AG04449 (cell line): Measurements from ENCODE around the gene IFRD2.
A peak's percentile ranks its signal among the peaks of the same experiment; 100 is the strongest.

ENCODE experiments used
- CTCF ChIA-PET: fragments of 350-600 bp; formaldehyde crosslinking; extraction: SDS; loops from one replicate; lab custom pipeline; 2021; ENCODE audit warnings: antibody characterized with exemption; lab: Yijun Ruan, JAX
- POLR2A ChIA-PET: fragments of 400-600, 350-600 bp; formaldehyde crosslinking; extraction: SDS; loops from one replicate; lab custom pipeline; 2020; ENCODE audit warnings: antibody characterized with exemption, inconsistent platforms; lab: Yijun Ruan, JAX
- DNase-seq: peaks from one replicate; pipeline ENCODE4 v3.0.0-alpha.2; 2010; ENCODE audit warnings: low read depth, low spot score
- H3K4me3 ChIP-seq: 2 replicates; pipeline ENCODE4 v1.5.1; 2011; ENCODE audit warnings: low read depth, mild to moderate bottlenecking, control low read depth, low read length
- TF ChIP-seq, protein P1 (sequence below): IDR thresholded peaks from one replicate; pipeline ENCODE4 v1.5.1; 2011; ENCODE audit warnings: mild to moderate bottlenecking, moderate library complexity, low read length, control low read depth, inconsistent platforms; ENCODE audit not compliant: insufficient read depth; ENCODE audit errors: missing control alignments

Gene IFRD2

DNA sequence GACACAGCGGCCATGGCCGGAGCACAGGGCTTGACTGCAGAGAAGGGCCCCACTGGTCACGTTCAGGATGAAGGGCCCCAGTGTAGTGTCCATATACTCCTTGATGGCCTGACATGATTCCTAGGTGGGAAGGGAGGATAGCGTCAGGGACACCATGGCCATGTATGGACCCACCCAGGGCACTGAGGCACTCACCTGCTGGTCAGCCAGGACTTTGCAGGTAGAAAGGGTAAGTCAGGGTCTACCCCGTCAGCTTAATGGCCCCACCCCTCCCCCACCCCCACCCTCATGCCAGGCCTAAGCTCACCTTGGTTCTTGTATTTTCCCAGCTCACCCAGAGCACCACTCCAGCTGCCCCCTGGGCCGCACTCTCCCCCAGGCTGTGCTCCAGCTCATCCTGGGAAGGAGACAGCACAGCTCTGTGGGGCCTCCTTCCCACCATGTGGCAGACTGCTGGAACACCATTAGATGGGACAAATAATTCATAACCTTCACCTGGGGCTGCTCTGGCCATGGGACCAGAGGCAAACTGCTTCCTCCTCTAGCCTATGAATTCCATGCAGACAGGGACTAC is 8.5 kb upstream of the IFRD2 start:
- ChIA-PET CTCF (no interaction called here), POLR2A (no interaction called here)
- no peak overlapping the region for H3K4me3 ChIP-seq
- TF ChIP-seq, protein P1, sequence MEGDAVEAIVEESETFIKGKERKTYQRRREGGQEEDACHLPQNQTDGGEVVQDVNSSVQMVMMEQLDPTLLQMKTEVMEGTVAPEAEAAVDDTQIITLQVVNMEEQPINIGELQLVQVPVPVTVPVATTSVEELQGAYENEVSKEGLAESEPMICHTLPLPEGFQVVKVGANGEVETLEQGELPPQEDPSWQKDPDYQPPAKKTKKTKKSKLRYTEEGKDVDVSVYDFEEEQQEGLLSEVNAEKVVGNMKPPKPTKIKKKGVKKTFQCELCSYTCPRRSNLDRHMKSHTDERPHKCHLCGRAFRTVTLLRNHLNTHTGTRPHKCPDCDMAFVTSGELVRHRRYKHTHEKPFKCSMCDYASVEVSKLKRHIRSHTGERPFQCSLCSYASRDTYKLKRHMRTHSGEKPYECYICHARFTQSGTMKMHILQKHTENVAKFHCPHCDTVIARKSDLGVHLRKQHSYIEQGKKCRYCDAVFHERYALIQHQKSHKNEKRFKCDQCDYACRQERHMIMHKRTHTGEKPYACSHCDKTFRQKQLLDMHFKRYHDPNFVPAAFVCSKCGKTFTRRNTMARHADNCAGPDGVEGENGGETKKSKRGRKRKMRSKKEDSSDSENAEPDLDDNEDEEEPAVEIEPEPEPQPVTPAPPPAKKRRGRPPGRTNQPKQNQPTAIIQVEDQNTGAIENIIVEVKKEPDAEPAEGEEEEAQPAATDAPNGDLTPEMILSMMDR, result no peak
- no peak for DNase-seq

DNA sequence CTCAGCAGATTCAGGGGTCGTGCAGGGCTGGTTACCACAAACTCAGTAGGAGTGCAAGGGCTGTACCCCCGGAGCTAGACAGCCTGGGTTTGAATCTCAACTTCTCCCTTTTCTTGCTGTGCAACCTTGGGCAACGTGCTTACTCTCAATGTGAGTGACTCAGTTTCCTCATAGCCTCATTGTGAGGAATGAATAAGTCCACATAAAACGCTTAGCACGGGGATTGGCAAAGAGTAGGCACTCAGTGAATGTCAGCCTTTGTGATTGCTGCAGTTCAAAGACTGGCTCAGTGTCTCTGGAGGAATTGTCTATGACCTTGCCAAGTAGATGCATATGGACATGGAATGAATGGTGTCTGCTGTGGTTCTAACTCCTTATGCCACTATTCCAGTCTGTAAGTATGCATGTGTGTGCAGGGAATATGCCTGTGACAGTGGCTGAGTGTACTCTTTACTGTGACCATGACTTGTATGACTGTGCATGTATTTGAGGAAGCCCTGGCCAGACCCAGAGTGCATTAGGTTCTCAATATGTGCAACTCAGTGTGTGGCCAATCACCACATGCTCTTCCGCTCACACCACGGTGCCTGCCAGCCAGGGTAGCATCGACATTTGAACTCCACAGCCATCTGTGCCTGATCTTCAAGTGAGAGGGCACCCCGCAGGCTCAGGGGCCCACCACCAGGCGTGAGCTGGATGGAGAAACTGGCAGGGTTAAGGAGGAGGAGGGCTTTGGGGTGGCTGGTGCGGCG is 7.9 kb upstream of the IFRD2 start:
- no peak for DNase-seq
- TF ChIP-seq, protein P1, result no peak
- CTCF ChIA-PET, result interaction anchor here (1.0 to 3.5 kb wide), 11 partner anchors 14 to 106 kb away, joined by 3 to 12 read pairs (median 6); partner anchors contain the start of gene HYAL2
- POLR2A ChIA-PET, result interaction anchor here (0.5 to 1.6 kb wide), 5 partner anchors 10 to 54 kb away, joined by 3 to 6 read pairs (median 5); no protein-coding TSS in a partner anchor
- peak overlapping the region; percentile 62 for H3K4me3 ChIP-seq

DNA sequence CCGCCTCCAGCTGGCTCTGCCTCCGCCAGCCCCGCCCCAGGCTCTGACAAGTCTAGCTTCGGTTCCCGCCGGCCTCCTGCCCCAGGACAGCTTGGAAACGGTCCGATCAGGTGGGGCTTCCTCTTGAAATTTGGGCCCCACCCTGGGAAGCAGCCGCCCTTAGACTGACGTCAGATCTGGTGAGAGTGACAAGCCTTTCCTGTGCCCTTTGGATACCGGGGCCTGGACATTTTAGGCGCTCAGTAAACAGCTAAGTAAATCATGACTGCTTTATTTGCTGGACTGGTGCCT is 7.4 kb upstream of the IFRD2 start:
- ChIA-PET POLR2A (interaction anchor here (0.5 to 1.6 kb wide), 5 partner anchors 11 to 53 kb away, joined by 3 to 6 read pairs (median 5); no protein-coding TSS in a partner anchor), CTCF (interaction anchor here (1.0 to 3.5 kb wide), 13 partner anchors 10 to 177 kb away, joined by 3 to 12 read pairs (median 6); partner anchors contain the start of gene HYAL2)
- no peak for DNase-seq
- TF ChIP-seq, protein P1, result no peak
- H3K4me3 ChIP-seq, result peak overlapping the region; percentile 62

DNA sequence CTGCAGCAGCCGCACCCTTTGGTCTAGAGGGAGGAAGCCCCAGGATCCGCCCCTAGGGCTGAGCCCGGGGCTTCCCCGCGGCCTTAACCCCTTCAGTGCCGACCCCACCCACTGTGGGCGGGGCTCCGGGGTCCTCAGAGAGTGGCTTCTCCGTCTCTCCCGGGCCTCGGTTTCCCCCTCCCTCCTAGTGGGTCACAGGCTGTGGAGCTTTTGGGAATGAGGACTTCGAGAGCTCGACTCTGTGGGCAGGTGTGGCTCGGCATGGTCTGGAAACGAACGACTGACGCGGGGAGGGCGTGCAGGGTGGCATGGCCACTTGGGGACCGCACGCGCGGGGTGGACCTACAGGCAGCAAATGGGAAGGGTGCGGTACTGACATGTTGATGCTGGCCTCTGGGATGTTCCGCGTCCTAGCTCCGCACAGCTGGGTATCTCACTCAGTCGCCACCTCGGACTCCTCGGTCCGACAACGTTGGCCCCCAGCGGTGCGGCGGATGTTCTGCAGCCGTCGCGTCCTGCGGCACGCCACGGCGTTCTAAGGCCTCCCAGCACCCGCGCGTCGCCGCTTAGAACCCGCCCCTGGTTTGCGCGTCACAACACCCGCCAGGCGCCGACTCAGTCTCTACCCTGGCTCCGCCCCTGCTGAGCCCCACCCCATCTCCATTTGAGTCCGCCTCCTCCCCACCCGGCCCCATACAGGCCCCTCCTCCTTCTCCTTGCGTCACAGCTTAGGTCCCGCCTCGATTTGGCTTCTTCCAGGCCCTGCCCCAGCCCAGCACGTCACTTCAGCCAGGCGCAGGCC is 6.8 kb upstream of the IFRD2 start, which contains the start of the genes HYAL3 and NAA80:
TSS of gene HYAL3 (minus strand) at position 570 of the 802 bp plus-strand sequence. CDS start 3,803 bp downstream, outside the sequence.
TSS of gene NAA80 (minus strand) at position 570 of the 802 bp plus-strand sequence. CDS start 1,942 bp downstream, outside the sequence.
- CTCF ChIA-PET, result interaction anchor here (1.0 to 3.5 kb wide), 16 partner anchors 10 to 177 kb away, joined by 3 to 12 read pairs (median 5); partner anchors contain the start of gene HYAL2
- H3K4me3 ChIP-seq, result peak within 1 kb of the TSS; percentile 96
- peak; percentile 97 for DNase-seq
- TF ChIP-seq, protein P1, result peak; percentile 44
- POLR2A ChIA-PET, result interaction anchor here (0.5 to 1.6 kb wide), 6 partner anchors 11 to 268 kb away, joined by 3 to 6 read pairs (median 4); partner anchors contain the start of gene C3orf18

DNA sequence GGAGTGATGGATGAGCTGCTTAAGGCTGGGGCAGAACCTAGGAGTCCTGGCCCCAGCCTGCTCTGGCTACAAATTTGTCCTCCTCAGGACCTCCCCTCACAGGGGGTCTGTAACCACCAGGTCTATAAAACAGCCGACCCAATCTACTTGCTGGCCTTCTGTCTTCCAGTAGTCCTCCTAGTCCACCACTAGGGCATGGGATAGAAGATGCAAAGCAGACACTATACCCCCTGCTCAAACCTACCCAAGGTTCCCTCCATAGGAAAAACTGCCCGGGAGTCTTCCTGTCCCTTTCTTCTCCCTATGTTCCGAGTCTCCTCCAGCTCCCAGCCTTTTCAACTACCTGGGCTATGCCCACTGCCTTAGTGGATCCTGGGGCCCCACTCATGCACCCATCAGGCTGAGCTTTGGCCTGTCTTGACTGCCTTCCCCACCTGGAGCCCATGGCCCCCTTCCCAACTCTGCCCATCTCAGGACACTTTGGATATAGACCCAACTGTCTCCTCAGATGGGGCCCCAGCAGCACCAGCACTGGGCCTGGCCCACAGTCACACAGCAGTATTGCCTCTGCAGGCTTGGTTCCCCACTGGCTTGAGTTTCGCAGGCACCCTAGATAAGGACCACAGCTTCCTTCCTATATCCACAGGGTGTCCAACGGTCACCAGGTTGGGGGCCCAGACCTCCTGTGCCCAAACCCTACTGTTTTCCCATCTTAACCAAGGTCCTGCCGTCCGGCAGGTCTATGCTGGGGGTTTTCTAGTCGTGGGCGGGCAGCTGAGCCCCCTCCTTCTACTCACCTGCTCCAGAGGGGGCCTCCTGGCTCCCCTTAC is 5.9 kb upstream of the IFRD2 start:
- TF ChIP-seq, protein P1, result peak; percentile 11
- no peak for DNase-seq
- CTCF ChIA-PET, result interaction anchor here (1.1 to 3.5 kb wide), 10 partner anchors 9 to 176 kb away, joined by 3 to 12 read pairs (median 6); partner anchors contain the start of gene HYAL2
- H3K4me3 ChIP-seq, result peak overlapping the region; percentile 96
- POLR2A ChIA-PET, result no interaction called here
